GM10266 (cell line): ENCODE results near the gene ACBD4.

Source experiments
- DNase-seq: peaks from one replicate; pipeline ENCODE4 v3.0.0; 2012; ENCODE audit errors: extremely low spot score
- CTCF ChIP-seq: IDR thresholded peaks from 2 replicates; pipeline ENCODE4 v1.5.1; 2012; ENCODE audit warnings: mild to moderate bottlenecking, low read depth; ENCODE audit not compliant: control insufficient read depth, insufficient read depth; ENCODE audit errors: missing control alignments

Gene ACBD4

GRCh38 chr17:45104497-45104896 lies 31.0 kb upstream of the ACBD4 start:
- TF ChIP-seq CTCF: no peak
- DNase-seq: no peak

- no peak for DNase-seq
- TF ChIP-seq CTCF: no peak
These were observed 30.4 kb upstream of the ACBD4 start for GRCh38 chr17:45104907-45105624.

DNA sequence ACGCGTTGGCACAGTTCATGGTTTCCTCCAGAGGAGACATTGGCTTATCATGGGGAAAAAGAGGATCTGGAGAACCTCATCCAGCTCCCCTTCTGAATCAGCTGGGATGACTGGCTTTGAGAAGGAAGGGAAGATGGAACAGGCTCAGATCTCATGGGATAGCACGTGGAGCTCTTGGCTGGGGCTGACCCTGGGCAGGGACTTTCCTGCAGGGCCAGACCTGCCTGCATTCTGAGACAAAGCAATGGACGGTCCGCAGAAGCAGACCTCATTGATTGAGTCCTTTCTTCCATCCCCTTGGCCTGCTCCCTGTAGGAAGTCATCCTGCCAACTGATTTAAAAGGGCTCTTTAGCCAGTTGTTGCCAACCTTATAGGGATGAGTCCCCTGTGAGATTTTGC lies 29.4 kb upstream of the ACBD4 start:
- no peak for DNase-seq
- no peak for TF ChIP-seq CTCF

GRCh38 chr17:45106582-45106981 lies 28.9 kb upstream of the ACBD4 start:
- TF ChIP-seq CTCF: no peak
- DNase-seq: no peak

DNA sequence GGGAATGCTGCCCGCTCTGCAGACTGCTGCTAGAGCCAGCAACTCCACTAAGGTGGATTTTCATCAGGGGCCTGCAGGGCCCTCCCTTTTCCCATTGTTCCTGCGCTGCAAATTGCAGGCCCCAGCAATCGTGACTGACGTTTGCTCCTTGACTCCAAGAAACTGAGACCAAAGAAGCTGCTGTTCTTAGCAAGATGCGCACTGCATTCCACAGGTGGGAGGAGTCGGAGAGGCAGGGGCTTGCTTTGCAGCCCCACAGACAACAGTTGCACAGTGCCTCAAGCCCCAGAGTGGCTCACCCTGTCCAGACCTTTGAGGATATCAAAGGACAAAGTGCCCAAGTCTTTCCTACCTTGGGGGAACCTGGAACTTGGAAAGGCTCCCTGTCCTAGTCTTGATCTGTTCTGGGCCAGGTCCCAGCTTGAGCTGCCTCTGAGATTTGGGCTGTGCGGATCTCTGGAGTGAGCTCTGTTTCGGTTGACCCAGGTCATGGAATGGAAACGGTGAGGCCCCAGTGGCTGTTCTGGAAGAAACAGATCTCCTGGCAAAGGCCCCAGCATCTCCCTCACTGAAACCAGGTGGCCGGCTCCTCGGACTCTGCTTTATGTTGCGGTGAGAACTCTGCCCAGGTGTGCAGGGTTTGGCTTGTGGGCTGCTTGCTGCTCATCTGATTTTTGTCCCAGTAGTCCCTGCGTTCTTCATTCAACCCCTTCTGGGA lies 28.0 kb upstream of the ACBD4 start:
- TF ChIP-seq CTCF: no peak
- no peak for DNase-seq

DNA sequence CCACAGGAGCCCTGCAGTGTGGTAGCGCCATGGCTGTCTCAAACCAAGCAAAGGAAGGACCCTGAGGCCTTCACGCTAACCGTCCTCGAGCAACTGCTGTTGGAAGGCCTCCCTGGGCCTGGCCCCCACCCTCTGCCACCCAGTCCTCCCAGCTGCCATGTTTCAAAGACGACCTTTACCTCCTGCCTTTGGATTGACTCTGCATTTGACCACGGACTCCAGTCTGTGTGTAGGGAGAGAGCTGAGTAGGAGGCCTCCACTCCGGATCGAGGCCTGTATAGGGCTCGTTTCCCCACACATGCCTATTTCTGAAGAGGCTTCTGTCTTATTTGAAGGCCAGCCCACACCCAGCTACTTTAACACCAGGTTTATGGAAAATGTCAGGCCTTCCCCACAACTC lies 27.4 kb upstream of the ACBD4 start:
- TF ChIP-seq CTCF: no peak
- DNase-seq: no peak
